ENCODE measurements around the gene ELK3.

DNA sequence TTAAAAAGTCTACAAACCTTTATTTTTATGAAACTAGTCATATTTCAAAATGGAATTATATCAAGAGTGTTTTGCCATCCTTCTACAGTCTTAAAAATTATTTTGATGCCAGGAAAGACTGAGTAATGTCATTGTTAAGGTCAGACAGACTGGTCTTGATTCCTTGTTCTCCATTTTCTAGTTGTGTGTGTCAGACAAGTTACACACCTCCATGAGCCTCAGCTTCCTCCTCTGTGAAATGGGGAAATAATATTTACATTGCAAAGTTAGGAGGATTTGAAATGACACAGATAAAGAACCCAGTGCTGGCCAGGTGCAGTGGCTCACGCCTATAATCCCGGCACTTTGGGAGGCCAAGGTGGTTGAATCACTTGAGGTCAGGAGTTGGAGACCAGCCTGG, 47.4 kb upstream of the ELK3 start:
- TF ChIP-seq, protein P1, sequence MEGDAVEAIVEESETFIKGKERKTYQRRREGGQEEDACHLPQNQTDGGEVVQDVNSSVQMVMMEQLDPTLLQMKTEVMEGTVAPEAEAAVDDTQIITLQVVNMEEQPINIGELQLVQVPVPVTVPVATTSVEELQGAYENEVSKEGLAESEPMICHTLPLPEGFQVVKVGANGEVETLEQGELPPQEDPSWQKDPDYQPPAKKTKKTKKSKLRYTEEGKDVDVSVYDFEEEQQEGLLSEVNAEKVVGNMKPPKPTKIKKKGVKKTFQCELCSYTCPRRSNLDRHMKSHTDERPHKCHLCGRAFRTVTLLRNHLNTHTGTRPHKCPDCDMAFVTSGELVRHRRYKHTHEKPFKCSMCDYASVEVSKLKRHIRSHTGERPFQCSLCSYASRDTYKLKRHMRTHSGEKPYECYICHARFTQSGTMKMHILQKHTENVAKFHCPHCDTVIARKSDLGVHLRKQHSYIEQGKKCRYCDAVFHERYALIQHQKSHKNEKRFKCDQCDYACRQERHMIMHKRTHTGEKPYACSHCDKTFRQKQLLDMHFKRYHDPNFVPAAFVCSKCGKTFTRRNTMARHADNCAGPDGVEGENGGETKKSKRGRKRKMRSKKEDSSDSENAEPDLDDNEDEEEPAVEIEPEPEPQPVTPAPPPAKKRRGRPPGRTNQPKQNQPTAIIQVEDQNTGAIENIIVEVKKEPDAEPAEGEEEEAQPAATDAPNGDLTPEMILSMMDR (IDR thresholded peaks at IDR 0.05), result no peak
- TF ChIP-seq POLR2A (IDR thresholded peaks at IDR 0.05), result no peak

All from thyroid gland (tissue), 4 donors.